ENCODE data around the gene CDH13.

DNA sequence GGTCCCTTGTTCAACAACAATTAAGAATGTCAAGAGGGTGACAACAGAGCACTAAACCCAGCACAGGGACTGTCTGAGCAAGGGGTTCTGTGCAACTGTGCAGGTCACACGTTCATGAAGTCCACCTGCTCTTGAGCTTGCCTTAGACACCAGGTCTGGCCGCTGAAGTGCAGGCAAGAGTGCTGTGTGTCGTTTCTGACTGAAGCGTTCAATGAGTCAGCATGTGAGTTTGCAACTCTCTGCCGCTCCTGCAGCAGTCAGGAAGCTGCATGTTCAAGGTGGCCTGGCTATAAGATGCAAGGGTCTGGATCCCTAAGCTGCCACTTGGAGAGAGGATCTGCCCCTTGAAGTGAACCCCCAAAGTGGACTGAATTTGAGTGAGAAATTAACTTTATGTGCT lies 848.3 kb downstream of the CDH13 start:
- TF ChIP-seq CTCF (IDR thresholded peaks at IDR 0.05; ENCODE audit: low read depth, low read length), result no peak
- TF ChIP-seq EZH2phosphoT487 (IDR thresholded peaks at IDR 0.05; ENCODE audit: low read depth), result no peak

Measured in OCI-LY3 (cell line).